ENCODE results near the gene OSBPL6.

DNA sequence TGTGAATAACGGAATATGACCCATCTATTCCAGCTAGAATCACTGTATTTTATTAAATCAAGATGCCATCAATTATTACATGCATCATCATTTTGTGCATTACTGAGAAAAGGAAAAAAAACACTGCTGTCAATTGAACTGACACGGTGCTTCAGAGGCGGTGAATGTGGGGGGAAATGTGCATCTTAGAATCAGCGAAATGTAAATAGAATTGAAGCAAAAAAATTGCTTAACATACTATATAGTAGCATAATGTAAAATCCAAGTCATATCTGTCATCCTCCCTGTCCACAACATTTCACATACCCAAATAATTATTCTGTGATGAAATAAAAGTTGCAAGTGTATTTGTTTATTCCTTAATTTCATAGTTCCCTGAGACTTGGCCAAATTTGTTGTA is 172.1 kb downstream of the OSBPL6 start:
- TF ChIP-seq, protein P1, sequence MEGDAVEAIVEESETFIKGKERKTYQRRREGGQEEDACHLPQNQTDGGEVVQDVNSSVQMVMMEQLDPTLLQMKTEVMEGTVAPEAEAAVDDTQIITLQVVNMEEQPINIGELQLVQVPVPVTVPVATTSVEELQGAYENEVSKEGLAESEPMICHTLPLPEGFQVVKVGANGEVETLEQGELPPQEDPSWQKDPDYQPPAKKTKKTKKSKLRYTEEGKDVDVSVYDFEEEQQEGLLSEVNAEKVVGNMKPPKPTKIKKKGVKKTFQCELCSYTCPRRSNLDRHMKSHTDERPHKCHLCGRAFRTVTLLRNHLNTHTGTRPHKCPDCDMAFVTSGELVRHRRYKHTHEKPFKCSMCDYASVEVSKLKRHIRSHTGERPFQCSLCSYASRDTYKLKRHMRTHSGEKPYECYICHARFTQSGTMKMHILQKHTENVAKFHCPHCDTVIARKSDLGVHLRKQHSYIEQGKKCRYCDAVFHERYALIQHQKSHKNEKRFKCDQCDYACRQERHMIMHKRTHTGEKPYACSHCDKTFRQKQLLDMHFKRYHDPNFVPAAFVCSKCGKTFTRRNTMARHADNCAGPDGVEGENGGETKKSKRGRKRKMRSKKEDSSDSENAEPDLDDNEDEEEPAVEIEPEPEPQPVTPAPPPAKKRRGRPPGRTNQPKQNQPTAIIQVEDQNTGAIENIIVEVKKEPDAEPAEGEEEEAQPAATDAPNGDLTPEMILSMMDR (conservative IDR thresholded peaks at IDR 0.05; ENCODE audit: low read length), result no peak
- no peak for TF ChIP-seq EZH2phosphoT487 (IDR thresholded peaks at IDR 0.05; ENCODE audit: borderline replicate concordance)
